Esophagus muscularis mucosa (tissue), 4 donors: ENCODE measurements around the gene HGS. TPM values are rescaled to one million over a fixed set of nuclear protein-coding genes. Genes with fewer than 3 reads are reported as not detected.
A peak's percentile ranks its signal among the peaks of the same experiment; 100 is the strongest.

Experiments
- DNase-seq: peaks from one replicate; pipeline ENCODE4 v3.0.0-alpha.2; 2017; ENCODE audit errors: extremely low spot score
- H3K27ac ChIP-seq, 4 donors: fragments of 200-600 bp; sonication (generic); replicated peaks in 1 of 4; 1 replicate in 3 of 4; 2 replicates in 1 of 4; pipeline ENCODE4 v1.5.1; 2016 to 2019; ENCODE audit warnings: mild to moderate bottlenecking in 1 of 4
- H3K27me3 ChIP-seq, 4 donors: fragments of 200-600 bp; sonication (generic); one replicate each; pipeline versions ENCODE4 v1.5.1 to v1.6.0; 2016 to 2019
- H3K36me3 ChIP-seq, 4 donors: fragments of 200-600 bp; sonication (generic); one replicate each; pipeline ENCODE4 v1.5.1; 2016 to 2019
- H3K4me1 ChIP-seq, 4 donors: fragments of 200-600 bp; sonication (generic); one replicate each; pipeline ENCODE4 v1.5.1; 2016 to 2019
- H3K4me3 ChIP-seq, 4 donors: fragments of 200-600 bp; sonication (generic); 1 replicate in 2 of 4; 2 replicates in 2 of 4; pipeline ENCODE4 v1.5.1; 2016 to 2019; ENCODE audit warnings: mild to moderate bottlenecking in 4 of 4, moderate library complexity in 1 of 4
- H3K9me3 ChIP-seq, 4 donors: fragments of 200-600 bp; sonication (generic); 1 replicate in 3 of 4; 2 replicates in 1 of 4; pipeline ENCODE4 v1.5.1; 2016 to 2019
- EP300 ChIP-seq: sonication (generic); formaldehyde crosslinking; IDR thresholded peaks from one replicate; pipeline ENCODE4 v1.6.1; 2017; ENCODE audit warnings: antibody characterized with exemption
- POLR2A ChIP-seq: fragments of 450-650 bp; IDR thresholded peaks from one replicate; pipeline ENCODE4 v1.6.1; 2017; ENCODE audit warnings: antibody characterized with exemption, moderate library complexity, mild to moderate bottlenecking, low read depth
- POLR2AphosphoS5 ChIP-seq, 2 donors: sonication (generic); formaldehyde crosslinking; IDR thresholded peaks; one replicate each; pipeline ENCODE4 v1.6.1; 2017; ENCODE audit warnings: antibody characterized with exemption in 2 of 2
- WGBS: methylation state at CpG from one replicate; pipeline ENCODE4 v1.1.5; 2018; 5-methylcytosine and 5-hydroxymethylcytosine counted together
- intact Hi-C: fragments of 100-400 bp; cut with DNase I; formaldehyde crosslinking; loops from one replicate; pipeline ENCODE4 v1.15.1; 2023
- total RNA-seq, 4 donors: library from RNA; depleted of rRNA; stranded (reverse); fragments of >200 nt; gene quantifications; one replicate each; pipeline versions ENCODE4 v1.1.0 to v1.2.1, GENCODE V29; 2016
- TF ChIP-seq, protein P1 (sequence below), 3 experiments: fragments of 200-600 bp in 2 of 3; fragments of 450-650 bp in 1 of 3; sonication (generic) in 2 of 3; IDR thresholded peaks; one replicate each; pipeline ENCODE4 v1.5.1; 2017 to 2019; ENCODE audit warnings: antibody characterized with exemption in 3 of 3, mild to moderate bottlenecking in 2 of 3, moderate library complexity in 1 of 3

The HGS gene
- total RNA-seq, 4 donors from 2014 or later = 47.8 to 99.1 (median 65.5) TPM

DNA sequence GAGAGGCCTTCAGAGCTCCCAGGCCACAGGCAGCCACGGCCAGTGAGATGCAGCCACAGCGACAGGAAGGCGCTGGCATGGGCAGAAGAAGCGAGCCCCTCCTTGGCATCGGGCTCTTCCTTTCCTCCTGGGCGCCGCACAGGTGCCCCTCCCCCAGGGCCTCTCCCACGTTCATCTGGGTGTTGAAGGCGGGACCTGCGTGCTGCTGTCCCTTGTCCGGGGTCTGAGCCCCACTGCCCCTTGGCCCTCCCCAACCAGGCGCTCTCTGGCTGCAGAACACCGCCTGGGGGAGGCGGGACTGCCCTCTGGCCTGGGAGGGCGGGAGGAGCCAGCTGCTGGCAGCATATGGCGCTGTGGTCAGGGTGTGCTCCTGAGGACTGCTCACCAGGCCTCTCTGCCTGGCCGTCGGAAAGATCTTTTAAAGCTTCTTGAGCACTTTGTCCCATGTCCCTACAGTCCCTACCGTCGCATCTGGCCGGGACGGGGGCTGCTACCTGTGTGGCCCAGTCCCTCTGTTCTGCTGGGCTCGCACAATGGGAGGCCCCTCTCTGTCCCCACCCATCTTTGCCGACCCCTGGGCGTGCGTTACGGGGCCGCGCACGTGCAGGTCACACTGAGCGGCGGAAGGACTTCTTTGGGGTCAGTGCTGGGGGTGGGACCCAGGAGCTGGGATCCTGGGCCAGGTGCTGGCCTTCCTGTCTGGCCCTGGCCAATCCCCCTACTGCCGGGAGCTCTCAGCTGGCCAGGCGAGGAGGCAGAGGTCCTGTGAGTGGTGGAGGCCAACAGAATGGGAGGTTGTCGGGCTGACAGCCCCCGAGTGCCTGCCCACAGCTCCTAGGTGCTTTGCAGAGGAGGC, 30.0 kb downstream of the HGS start:
- H3K4me3 ChIP-seq = peak overlapping the region in 1 of 4 donors; percentile 7
- TF ChIP-seq POLR2AphosphoS5 (IDR thresholded peaks at IDR 0.05) (no peak), EP300 (no peak), POLR2A (no peak)
- TF ChIP-seq, protein P1, sequence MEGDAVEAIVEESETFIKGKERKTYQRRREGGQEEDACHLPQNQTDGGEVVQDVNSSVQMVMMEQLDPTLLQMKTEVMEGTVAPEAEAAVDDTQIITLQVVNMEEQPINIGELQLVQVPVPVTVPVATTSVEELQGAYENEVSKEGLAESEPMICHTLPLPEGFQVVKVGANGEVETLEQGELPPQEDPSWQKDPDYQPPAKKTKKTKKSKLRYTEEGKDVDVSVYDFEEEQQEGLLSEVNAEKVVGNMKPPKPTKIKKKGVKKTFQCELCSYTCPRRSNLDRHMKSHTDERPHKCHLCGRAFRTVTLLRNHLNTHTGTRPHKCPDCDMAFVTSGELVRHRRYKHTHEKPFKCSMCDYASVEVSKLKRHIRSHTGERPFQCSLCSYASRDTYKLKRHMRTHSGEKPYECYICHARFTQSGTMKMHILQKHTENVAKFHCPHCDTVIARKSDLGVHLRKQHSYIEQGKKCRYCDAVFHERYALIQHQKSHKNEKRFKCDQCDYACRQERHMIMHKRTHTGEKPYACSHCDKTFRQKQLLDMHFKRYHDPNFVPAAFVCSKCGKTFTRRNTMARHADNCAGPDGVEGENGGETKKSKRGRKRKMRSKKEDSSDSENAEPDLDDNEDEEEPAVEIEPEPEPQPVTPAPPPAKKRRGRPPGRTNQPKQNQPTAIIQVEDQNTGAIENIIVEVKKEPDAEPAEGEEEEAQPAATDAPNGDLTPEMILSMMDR (IDR thresholded peaks at IDR 0.05) = no peak
- DNase-seq = no peak

DNA sequence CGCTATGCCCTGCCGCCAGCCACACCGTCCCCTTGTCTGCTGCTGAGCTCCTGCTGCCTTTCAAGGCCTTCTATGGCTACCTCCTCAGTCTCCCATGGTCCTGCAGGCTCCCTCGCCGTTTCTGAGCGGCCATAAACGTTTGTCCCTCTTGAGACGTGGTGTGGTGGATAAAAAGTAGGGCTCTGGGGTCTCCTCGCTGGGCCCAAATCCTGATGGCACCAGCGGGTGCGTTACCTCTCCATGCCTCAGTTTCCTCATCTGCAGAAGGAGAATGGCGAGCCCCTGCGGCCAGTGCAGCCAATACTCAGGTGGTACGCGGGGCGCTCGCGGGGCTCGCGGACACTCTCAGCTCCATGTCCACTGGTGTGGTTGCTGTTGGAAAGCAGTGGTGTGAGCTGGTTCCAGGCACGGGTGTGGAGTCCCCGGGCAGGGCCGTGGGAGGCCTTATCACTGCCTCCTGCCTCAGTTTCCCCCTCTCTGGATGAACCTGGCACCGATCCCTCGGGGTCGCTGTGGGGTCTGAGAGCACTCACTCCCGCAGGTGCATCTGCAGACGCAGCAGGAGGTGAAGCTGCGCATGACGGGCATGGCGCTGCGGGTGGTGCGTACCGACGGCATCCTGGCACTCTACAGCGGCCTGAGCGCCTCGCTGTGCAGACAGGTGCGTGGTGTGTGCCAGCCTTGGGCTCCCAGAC, 30.7 kb downstream of the HGS start:
- WGBS = 91% methylated on average over 27 of the region's 39 CpGs
- no peak for DNase-seq
- TF ChIP-seq, protein P1 (IDR thresholded peaks at IDR 0.05) = no peak
- TF ChIP-seq POLR2A (no peak), POLR2AphosphoS5 (IDR thresholded peaks at IDR 0.05) (no peak), EP300 (no peak)

More for the DNA sequence above, 30.0 kb downstream of the HGS start:
- H3K27me3 ChIP-seq = peaks cover 0 to 6% (median 0%) of the 10 kb centered on the region in 4 donors
- H3K4me1 ChIP-seq = peaks cover 25 to 41% (median 39%) of the 10 kb centered on the region in 4 donors
- H3K9me3 ChIP-seq = no peaks in the 10 kb centered on the region
- H3K27ac ChIP-seq = peak overlapping the region in 1 of 4 donors; percentile 17
- peaks cover 0 to 24% (median 5%) of the 10 kb centered on the region in 4 donors for H3K36me3 ChIP-seq
- intact Hi-C loops = no loop called here
- 78% methylated on average over 18 of the region's 36 CpGs for WGBS

DNA sequence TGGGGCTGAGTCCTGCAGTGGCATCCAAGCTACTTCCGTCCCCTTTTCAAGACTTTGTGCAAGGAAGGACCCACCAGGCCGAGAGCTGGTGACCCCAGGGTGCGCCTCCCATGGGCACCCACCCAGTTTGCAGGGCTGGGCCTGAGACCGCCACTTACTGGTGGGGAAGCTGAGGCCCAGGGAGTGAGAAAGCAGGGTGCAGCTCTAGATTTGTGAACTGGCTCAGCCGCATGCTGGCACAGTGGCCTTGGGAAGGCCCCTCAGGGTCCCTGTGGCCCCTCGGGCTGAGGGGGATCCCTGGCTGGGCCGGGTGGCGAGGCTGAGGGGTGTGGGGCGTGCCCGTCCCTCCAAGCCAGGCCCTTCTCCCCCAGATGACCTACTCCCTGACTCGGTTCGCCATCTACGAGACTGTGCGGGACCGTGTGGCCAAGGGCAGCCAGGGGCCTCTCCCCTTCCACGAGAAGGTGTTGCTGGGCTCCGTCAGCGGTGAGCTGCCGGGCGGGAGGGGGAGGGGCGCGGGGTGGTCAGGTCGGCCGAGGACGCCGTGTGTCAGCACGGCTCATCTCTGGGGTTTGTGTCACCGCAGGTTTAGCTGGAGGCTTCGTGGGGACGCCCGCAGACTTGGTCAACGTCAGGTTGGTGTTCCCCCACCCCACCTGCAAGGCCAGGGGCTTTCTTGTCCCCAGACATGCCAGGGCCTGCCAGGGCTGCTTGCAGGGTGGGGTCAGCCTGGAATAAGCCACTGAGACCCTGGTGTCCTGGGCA, 31.5 kb downstream of the HGS start:
- H3K9me3 ChIP-seq = no peaks in the 10 kb centered on the region
- H3K36me3 ChIP-seq = peaks cover 0 to 37% (median 5%) of the 10 kb centered on the region in 4 donors
- DNase-seq = no peak
- H3K27ac ChIP-seq = no peak overlapping the region
- peaks cover 0 to 6% (median 0%) of the 10 kb centered on the region in 4 donors for H3K27me3 ChIP-seq
- H3K4me3 ChIP-seq = no peak overlapping the region
- peaks cover 22 to 37% (median 34%) of the 10 kb centered on the region in 4 donors for H3K4me1 ChIP-seq
- intact Hi-C loops = no loop called here
- TF ChIP-seq, protein P1 (IDR thresholded peaks at IDR 0.05) = no peak
- TF ChIP-seq POLR2A = no peak
- no peak for TF ChIP-seq POLR2AphosphoS5 (IDR thresholded peaks at IDR 0.05)
- no peak for TF ChIP-seq EP300
- WGBS = 82% methylated on average over 2 of the region's 32 CpGs

More for the DNA sequence above, 30.7 kb downstream of the HGS start:
- Histone ChIP-seq H3K36me3 (peaks cover 0 to 32% (median 5%) of the 10 kb centered on the region in 4 donors), H3K27ac (no peak overlapping the region), H3K4me1 (peaks cover 25 to 41% (median 39%) of the 10 kb centered on the region in 4 donors), H3K4me3 (no peak overlapping the region), H3K9me3 (no peaks in the 10 kb centered on the region), H3K27me3 (peaks cover 0 to 6% (median 0%) of the 10 kb centered on the region in 4 donors)
- intact Hi-C loops = no loop called here

DNA sequence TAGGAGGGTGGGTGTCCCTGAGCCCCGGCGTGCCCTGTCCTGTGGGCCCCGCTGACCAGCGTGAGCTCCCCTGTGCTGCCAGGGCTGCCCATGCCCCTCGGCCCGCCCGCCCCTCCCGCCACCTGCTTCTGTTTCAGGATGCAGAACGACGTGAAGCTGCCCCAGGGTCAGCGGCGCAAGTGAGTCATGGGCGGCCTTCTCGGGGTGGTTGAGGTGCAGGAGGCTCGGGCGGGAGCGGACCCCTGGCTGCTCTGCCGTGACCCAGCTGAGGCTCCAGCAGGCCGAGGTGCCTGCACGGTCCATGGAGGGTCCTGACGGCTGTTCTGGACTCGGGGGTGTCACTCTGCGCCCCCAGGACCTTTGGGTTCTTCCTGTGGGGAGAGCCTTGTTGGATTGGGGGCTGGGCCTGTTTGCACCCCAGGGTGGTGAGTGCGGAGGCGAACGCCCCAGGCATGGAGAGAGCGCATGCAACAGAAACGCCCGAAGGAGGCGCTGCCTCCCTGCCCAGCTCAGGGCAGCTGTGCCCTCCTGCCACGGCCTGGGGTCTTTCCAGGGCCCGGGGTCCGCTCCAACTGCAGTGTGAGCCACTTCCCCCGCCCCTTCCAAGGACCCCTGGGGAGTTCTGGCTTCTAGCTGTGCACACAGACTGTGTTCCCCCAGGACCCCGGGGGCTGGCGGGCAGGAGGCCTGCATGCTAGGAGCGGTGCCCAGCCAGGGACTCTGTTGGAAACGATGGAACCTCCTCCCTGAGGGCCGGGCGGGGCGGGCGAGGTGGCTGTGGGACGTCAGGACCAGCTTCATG, 32.3 kb downstream of the HGS start:
- H3K4me1 ChIP-seq = peaks cover 14 to 29% (median 27%) of the 10 kb centered on the region in 4 donors
- 88% methylated on average over 20 of the region's 43 CpGs for WGBS
- no peak for DNase-seq
- intact Hi-C loops = no loop called here
- H3K27me3 ChIP-seq = no peaks in the 10 kb centered on the region
- no peak overlapping the region for H3K4me3 ChIP-seq
- H3K9me3 ChIP-seq = no peaks in the 10 kb centered on the region
- H3K27ac ChIP-seq = no peak overlapping the region
- TF ChIP-seq POLR2AphosphoS5 (IDR thresholded peaks at IDR 0.05) = no peak
- TF ChIP-seq POLR2A = no peak
- TF ChIP-seq, protein P1 (IDR thresholded peaks at IDR 0.05) = no peak
- no peak for TF ChIP-seq EP300
- H3K36me3 ChIP-seq = peaks cover 0 to 37% (median 5%) of the 10 kb centered on the region in 4 donors
